Liver (tissue), 9 donors: ENCODE measurements around the gene CACNA1H. TPM values are rescaled to one million over a fixed set of nuclear protein-coding genes. Genes with fewer than 3 reads are reported as not detected.

Source experiments
- DNase-seq: peaks from one replicate; pipeline ENCODE4 v3.0.0-alpha.2; 2017; ENCODE audit warnings: low spot score
- H3K27ac ChIP-seq, 2 donors: one replicate each; pipeline ENCODE4 v1.7.0; 2013; ENCODE audit warnings: inconsistent platforms in 2 of 2, low read length in 2 of 2, control low read depth in 1 of 2, low read depth in 1 of 2, mild to moderate bottlenecking in 1 of 2
- H3K27me3 ChIP-seq, 4 donors: one replicate each; pipeline versions ENCODE4 v1.6.1 to v1.7.0; 2013; ENCODE audit warnings: low read length in 3 of 4, inconsistent platforms in 1 of 4, mild to moderate bottlenecking in 1 of 4, moderate library complexity in 1 of 4; ENCODE audit not compliant: control insufficient read depth in 4 of 4, insufficient read depth in 4 of 4
- H3K36me3 ChIP-seq, 4 donors: one replicate each; pipeline versions ENCODE4 v1.6.1 to v1.7.0; 2013; ENCODE audit warnings: low read length in 3 of 4, mild to moderate bottlenecking in 3 of 4, low read depth in 1 of 4, moderate library complexity in 1 of 4; ENCODE audit not compliant: control insufficient read depth in 4 of 4, insufficient read depth in 3 of 4
- H3K4me1 ChIP-seq, 4 donors: one replicate each; pipeline versions ENCODE4 v1.6.1 to v1.7.0; 2013; ENCODE audit warnings: low read length in 3 of 4, mild to moderate bottlenecking in 3 of 4, moderate library complexity in 1 of 4; ENCODE audit not compliant: control insufficient read depth in 4 of 4, insufficient read depth in 4 of 4
- H3K4me3 ChIP-seq, 3 donors: one replicate each; pipeline versions ENCODE4 v1.6.1 to v1.7.0; 2013; ENCODE audit warnings: low read length in 3 of 3, control low read depth in 1 of 3, low read depth in 1 of 3, mild to moderate bottlenecking in 1 of 3
- H3K9ac ChIP-seq, 2 donors: one replicate each; pipeline ENCODE4 v1.7.0; 2013; ENCODE audit warnings: low read length in 2 of 2, mild to moderate bottlenecking in 2 of 2, moderate library complexity in 2 of 2, control low read depth in 1 of 2, low read depth in 1 of 2
- H3K9me3 ChIP-seq, 4 donors: one replicate each; pipeline versions ENCODE4 v1.6.1 to v1.7.0; 2013; ENCODE audit warnings: low read length in 3 of 4; ENCODE audit not compliant: control insufficient read depth in 4 of 4
- ATF3 ChIP-seq: IDR thresholded peaks from 2 replicates; pipeline ENCODE4 v1.6.1; 2016; ENCODE audit warnings: antibody characterized with exemption
- CTCF ChIP-seq: fragments of 150-350 bp; IDR thresholded peaks from 2 replicates; pipeline ENCODE4 v1.5.1; 2017; ENCODE audit warnings: improper control_type of control experiment, low read depth, low read length; ENCODE audit not compliant: missing input control
- EGR1 ChIP-seq, 2 donors: IDR thresholded peaks; 2 replicates each; pipeline ENCODE4 v1.6.1; 2016 to 2018; ENCODE audit warnings: antibody characterized with exemption in 2 of 2, low read depth in 2 of 2
- FOXA1 ChIP-seq: IDR thresholded peaks from 2 replicates; pipeline ENCODE4 v1.6.1; 2016; ENCODE audit warnings: antibody characterized with exemption
- FOXA2 ChIP-seq: IDR thresholded peaks from 2 replicates; pipeline ENCODE4 v1.6.1; 2016; ENCODE audit warnings: antibody characterized with exemption
- GABPA ChIP-seq, 2 donors: IDR thresholded peaks in 1 of 2; conservative IDR thresholded peaks in 1 of 2; 2 replicates each; pipeline ENCODE4 v1.6.1; 2016; ENCODE audit warnings: antibody characterized with exemption in 2 of 2, mild to moderate bottlenecking in 1 of 2, moderate library complexity in 1 of 2
- HNF4A ChIP-seq, 2 donors: conservative IDR thresholded peaks; 2 replicates each; pipeline ENCODE4 v1.6.1; 2016; ENCODE audit warnings: antibody characterized with exemption in 2 of 2, mild to moderate bottlenecking in 2 of 2
- JUND ChIP-seq, 2 donors: IDR thresholded peaks; 2 replicates each; pipeline ENCODE4 v1.6.1; 2016; ENCODE audit warnings: antibody characterized with exemption in 2 of 2
- MAX ChIP-seq: IDR thresholded peaks from 2 replicates; pipeline ENCODE4 v1.6.1; 2016; ENCODE audit warnings: antibody characterized with exemption
- NR2F2 ChIP-seq: IDR thresholded peaks from 2 replicates; pipeline ENCODE4 v1.6.1; 2016; ENCODE audit warnings: antibody characterized with exemption
- RAD21 ChIP-seq, 2 donors: IDR thresholded peaks; 2 replicates each; pipeline ENCODE4 v1.6.1; 2016; ENCODE audit warnings: antibody characterized with exemption in 2 of 2, mild to moderate bottlenecking in 2 of 2
- REST ChIP-seq: IDR thresholded peaks from 2 replicates; pipeline ENCODE4 v1.6.1; 2016; ENCODE audit warnings: antibody characterized with exemption, mild to moderate bottlenecking
- RXRA ChIP-seq, 2 donors: IDR thresholded peaks; 2 replicates each; pipeline ENCODE4 v1.6.1; 2017 to 2018; ENCODE audit warnings: antibody characterized with exemption in 2 of 2, mild to moderate bottlenecking in 1 of 2
- SP1 ChIP-seq: IDR thresholded peaks from 2 replicates; pipeline ENCODE4 v1.6.1; 2018; ENCODE audit warnings: antibody characterized with exemption, mild to moderate bottlenecking
- TAF1 ChIP-seq: conservative IDR thresholded peaks from 2 replicates; pipeline ENCODE4 v1.6.1; 2016; ENCODE audit warnings: antibody characterized with exemption, mild to moderate bottlenecking
- YY1 ChIP-seq: IDR thresholded peaks from 2 replicates; pipeline ENCODE4 v1.6.1; 2016; ENCODE audit warnings: antibody characterized with exemption, mild to moderate bottlenecking
- ZBTB33 ChIP-seq: IDR thresholded peaks from 2 replicates; pipeline ENCODE4 v1.6.1; 2016; ENCODE audit warnings: antibody characterized with exemption
- WGBS: extraction: QIAGEN DNeasy Blood & Tissue Kit; methylation state at CpG from one replicate; pipeline ENCODE4 v1.1.7; 2013; 5-methylcytosine and 5-hydroxymethylcytosine counted together
- polyA plus RNA-seq, 2 donors: library from polyadenylated mRNA; stranded (reverse) in 1 of 2; unstranded in 1 of 2; fragments of 200-250 nt in 1 of 2; fragments of >200 nt in 1 of 2; fragmentation: Nextera tagmentation in 1 of 2; extraction: Ambion mirVana in 1 of 2; gene quantifications; one replicate each; pipeline versions ENCODE4 v1.2.1 to v1.2.3, GENCODE V29; 2013 to 2015
- total RNA-seq, 2 donors: library from RNA; depleted of rRNA; stranded (reverse); fragments of >200 nt; gene quantifications; one replicate each; pipeline ENCODE4 v1.2.3, GENCODE V29; 2014
- donor health status: healthy.
- donor health status: healthy.
- donor health status: healthy.
- donor health status: healthy.
- donor health status: healthy.

The CACNA1H gene
- total and polyA plus RNA-seq, 4 donors = 0.21 to 8.5 (median 6.1) TPM

GRCh38 chr16:1162701-1163566, 10.0 kb downstream of the CACNA1H start:
- no peak overlapping the region for H3K27ac ChIP-seq
- no peak overlapping the region for H3K4me3 ChIP-seq
- no peak overlapping the region for H3K9ac ChIP-seq
- DNase-seq = no peak
- H3K27me3 ChIP-seq = no peaks in the 10 kb centered on the region
- peaks cover 27 to 45% (median 38%) of the 10 kb centered on the region in 4 donors for H3K4me1 ChIP-seq
- no peaks in the 10 kb centered on the region for H3K9me3 ChIP-seq
- WGBS = 81% methylated on average over 38 of the region's 38 CpGs
- H3K36me3 ChIP-seq = peaks cover 0 to 3% (median 0%) of the 10 kb centered on the region in 4 donors
- TF ChIP-seq GABPA (IDR thresholded peaks at IDR 0.05 in 1 of 2, conservative IDR thresholded peaks at IDR 0.05 in 1 of 2) = no peak
- no peak for TF ChIP-seq YY1
- TF ChIP-seq ATF3 = no peak
- TF ChIP-seq HNF4A (conservative IDR thresholded peaks at IDR 0.05) = no peak
- TF ChIP-seq TAF1 = no peak
- no peak for TF ChIP-seq FOXA2
- TF ChIP-seq MAX = no peak
- TF ChIP-seq FOXA1 = no peak
- no peak for TF ChIP-seq EGR1 (IDR thresholded peaks at IDR 0.05; ENCODE audit: low read depth in 2 of 2)
- TF ChIP-seq ZBTB33 = no peak
- no peak for TF ChIP-seq JUND (IDR thresholded peaks at IDR 0.05)
- TF ChIP-seq REST = no peak
- TF ChIP-seq RAD21 (IDR thresholded peaks at IDR 0.05) = no peak
- TF ChIP-seq SP1 = no peak
- TF ChIP-seq NR2F2 = no peak
- TF ChIP-seq RXRA (IDR thresholded peaks at IDR 0.05) = no peak
- TF ChIP-seq CTCF = no peak
